IMR-90 (cell line): ENCODE results near the gene CFAP52. TPM values are rescaled to one million over a fixed set of nuclear protein-coding genes. Genes with fewer than 3 reads are reported as not detected.

ENCODE experiments used
- ATAC-seq: fragments of 200-7000 bp; cut with Tn5 transposase; 2 replicates; pipeline ENCODE4 v1.9.1; 2020; ENCODE audit warnings: low read depth, mild to moderate bottlenecking, moderate library complexity
- BruUV-seq: library from RNA; stranded (reverse); fragments of 400-500 nt; replicated peaks from 2 replicates; lab custom pipeline; 2021; lab: Mats Ljungman, UMichigan
- CTCF ChIA-PET: fragments of 300-600 bp; formaldehyde crosslinking; extraction: SDS; loops from one replicate; lab custom pipeline; 2021; ENCODE audit warnings: antibody characterized with exemption; lab: Yijun Ruan, JAX
- POLR2A ChIA-PET: fragments of 300-600 bp; sonication (Branson Sonifier 250); formaldehyde crosslinking; loops from one replicate; lab custom pipeline; 2022; ENCODE audit warnings: antibody characterized with exemption; ENCODE audit not compliant: unreplicated experiment; lab: Charles Lee
- DNase-seq: peaks from one replicate; pipeline ENCODE4 v3.0.0; 2013
- H2AFZ ChIP-seq: replicated peaks from 2 replicates; pipeline ENCODE3; 2013; ENCODE audit warnings: low read length, mild to moderate bottlenecking; ENCODE audit not compliant: poor library complexity
- H2AK5ac ChIP-seq: 2 replicates; pipeline ENCODE4 v1.6.1; 2013; ENCODE audit warnings: low read depth, low read length, inconsistent platforms
- H2AK9ac ChIP-seq: replicated peaks from 2 replicates; pipeline ENCODE3; 2013; ENCODE audit warnings: mild to moderate bottlenecking, low read depth, low read length, moderate library complexity; ENCODE audit not compliant: poor library complexity
- H2BK120ac ChIP-seq: 2 replicates; pipeline ENCODE4 v1.6.1; 2013; ENCODE audit warnings: low read depth, low read length, inconsistent platforms
- H2BK15ac ChIP-seq: 3 replicates; pipeline ENCODE4 v1.6.1; 2013; ENCODE audit warnings: low read depth, low read length, inconsistent platforms
- H2BK20ac ChIP-seq: 2 replicates; pipeline ENCODE4 v1.6.1; 2013; ENCODE audit warnings: low read depth, mild to moderate bottlenecking, inconsistent platforms, low read length, moderate library complexity
- H2BK5ac ChIP-seq: 2 replicates; pipeline ENCODE4 v1.6.1; 2013; ENCODE audit warnings: mild to moderate bottlenecking, low read depth, low read length, inconsistent platforms; ENCODE audit not compliant: poor library complexity, severe bottlenecking
- H3K14ac ChIP-seq: replicated peaks from 2 replicates; pipeline ENCODE4 v1.6.1; 2013; ENCODE audit warnings: low read depth, low read length, inconsistent platforms
- H3K18ac ChIP-seq: 2 replicates; pipeline ENCODE4 v1.6.1; 2013; ENCODE audit warnings: low read depth, low read length, control low read depth
- H3K23ac ChIP-seq: 2 replicates; pipeline ENCODE4 v1.6.1; 2013; ENCODE audit warnings: low read depth, low read length, inconsistent platforms
- H3K27ac ChIP-seq: 2 replicates; pipeline ENCODE4 v1.5.1; 2013; ENCODE audit warnings: mild to moderate bottlenecking, control low read depth, low read length; ENCODE audit not compliant: insufficient read depth
- H3K27me3 ChIP-seq: 2 replicates; pipeline ENCODE4 v1.6.1; 2013; ENCODE audit warnings: low read length; ENCODE audit not compliant: control insufficient read depth, insufficient read depth
- H3K36me3 ChIP-seq: 2 replicates; pipeline ENCODE4 v1.6.1; 2013; ENCODE audit warnings: low read length, mixed read lengths; ENCODE audit not compliant: control insufficient read depth, insufficient read depth
- H3K4ac ChIP-seq: 2 replicates; pipeline ENCODE4 v1.6.1; 2013; ENCODE audit warnings: low read depth, low read length, inconsistent platforms
- H3K4me1 ChIP-seq: 2 replicates; pipeline ENCODE4 v1.6.1; 2013; ENCODE audit warnings: low read length, mixed read lengths; ENCODE audit not compliant: control insufficient read depth, insufficient read depth
- H3K4me2 ChIP-seq: 2 replicates; pipeline ENCODE4 v1.6.1; 2013; ENCODE audit warnings: low read depth, mild to moderate bottlenecking, control low read depth, low read length, moderate library complexity
- H3K4me3 ChIP-seq: 2 replicates; pipeline ENCODE4 v1.5.1; 2013; ENCODE audit warnings: low read depth, mild to moderate bottlenecking, control low read depth, low read length, moderate library complexity; ENCODE audit not compliant: insufficient read depth
- H3K56ac ChIP-seq: 2 replicates; pipeline ENCODE4 v1.6.1; 2013; ENCODE audit warnings: low read length, inconsistent platforms; ENCODE audit not compliant: insufficient read depth; ENCODE audit errors: extremely low read depth
- H3K79me1 ChIP-seq, 2 experiments: 2 replicates each; pipeline ENCODE4 v1.6.1; 2013; ENCODE audit warnings: low read length in 2 of 2, inconsistent platforms in 1 of 2, low read depth in 1 of 2
- H3K9ac ChIP-seq: 2 replicates; pipeline ENCODE4 v1.6.1; 2013; ENCODE audit warnings: low read depth, low read length, control low read depth
- H3K9me1 ChIP-seq: 2 replicates; pipeline ENCODE4 v1.6.1; 2013; ENCODE audit warnings: low read length, inconsistent platforms; ENCODE audit not compliant: insufficient read depth
- H3K9me3 ChIP-seq: 2 replicates; pipeline ENCODE4 v1.6.1; 2013; ENCODE audit warnings: low read length; ENCODE audit not compliant: control insufficient read depth, insufficient read depth
- H4K20me1 ChIP-seq: 2 replicates; pipeline ENCODE4 v1.6.1; 2013; ENCODE audit warnings: low read length, inconsistent platforms; ENCODE audit not compliant: insufficient read depth
- H4K5ac ChIP-seq: 2 replicates; pipeline ENCODE4 v1.6.1; 2013; ENCODE audit warnings: mild to moderate bottlenecking, low read depth, low read length, control low read depth
- H4K8ac ChIP-seq, 2 experiments: 2 replicates each; pipeline ENCODE4 v1.6.1; 2013; ENCODE audit warnings: low read depth in 2 of 2, low read length in 2 of 2, control low read depth in 1 of 2, inconsistent platforms in 1 of 2
- H4K91ac ChIP-seq: 2 replicates; pipeline ENCODE4 v1.6.1; 2013; ENCODE audit warnings: low read depth, low read length, inconsistent platforms; ENCODE audit not compliant: insufficient read depth
- BHLHE40 ChIP-seq: fragments of 150-350 bp; IDR thresholded peaks from 2 replicates; pipeline ENCODE4 v1.6.1; 2016; ENCODE audit warnings: mild to moderate bottlenecking, low read depth, low read length
- MAFK ChIP-seq: IDR thresholded peaks from 2 replicates; pipeline ENCODE4 v1.6.1; 2012; ENCODE audit warnings: low read depth, low read length, improper control_type of control experiment
- MXI1 ChIP-seq: IDR thresholded peaks from 2 replicates; pipeline ENCODE4 v1.6.1; 2012; ENCODE audit warnings: low read depth, mild to moderate bottlenecking, low read length, moderate library complexity, borderline replicate concordance
- POLR2A ChIP-seq: IDR thresholded peaks from 2 replicates; pipeline ENCODE4 v1.6.1; 2012; ENCODE audit warnings: mild to moderate bottlenecking, low read depth, low read length
- RAD21 ChIP-seq: IDR thresholded peaks from 2 replicates; pipeline ENCODE4 v1.6.1; 2012; ENCODE audit warnings: low read length, improper control_type of control experiment
- RFX5 ChIP-seq: IDR thresholded peaks from 2 replicates; pipeline ENCODE4 v1.8.0; 2012; ENCODE audit warnings: low read depth, mild to moderate bottlenecking, low read length, moderate library complexity
- SMC3 ChIP-seq: fragments of 150-350 bp; IDR thresholded peaks from 2 replicates; pipeline ENCODE4 v1.6.1; 2016; ENCODE audit warnings: low read depth, mild to moderate bottlenecking, antibody characterized with exemption, low read length, moderate library complexity
- WGBS, 2 experiments: methylation state at CpG; one replicate each; pipeline versions ENCODE4 v1.1.5 to v1.1.7; 2013; ENCODE audit warnings: missing lambda C conversion rate in 2 of 2; ENCODE audit not compliant: insufficient read length in 1 of 2; ENCODE audit errors: extremely low coverage in 2 of 2; 5-methylcytosine and 5-hydroxymethylcytosine counted together
- dilution Hi-C: fragments of 300-500 bp; cut with HindIII; formaldehyde crosslinking; loops from one replicate; pipeline ENCODE4 v1.14.3; 2018; ENCODE audit warnings: low sequenced_read_pairs; ENCODE audit not compliant: unreplicated experiment
- in situ Hi-C: fragments of 300-500 bp; cut with MboI; formaldehyde crosslinking; loops from 3 replicates; pipeline ENCODE4 v1.14.3; 2019; ENCODE audit warnings: low sequenced_read_pairs, inconsistent platforms, mixed read lengths
- intact Hi-C: fragments of 100-400 bp; cut with micrococcal nuclease; formaldehyde crosslinking; loops from 2 replicates; pipeline ENCODE4 v1.10.0; 2022
- polyA plus RNA-seq, 3 experiments: library from polyadenylated mRNA; depleted of rRNA; stranded (reverse); fragments of >200 nt; gene quantifications; 2 replicates each; pipeline ENCODE4 v1.2.3, GENCODE V29; 2012; ENCODE audit warnings: low replicate concordance in 1 of 3
- total RNA-seq: library from RNA; depleted of rRNA; stranded (reverse); fragments of >200 nt; gene quantifications from 2 replicates; pipeline ENCODE4 v1.2.3, GENCODE V29; 2012
- TF ChIP-seq, protein P1 (sequence below): conservative IDR thresholded peaks from 2 replicates; pipeline ENCODE4 v1.5.1; 2012; ENCODE audit warnings: mild to moderate bottlenecking, low read depth, low read length, improper control_type of control experiment

CFAP52 gene
- total and polyA plus RNA-seq, 2 of the 4 experiments (the other 2 are of a cell fraction) = 0.22 TPM; not detected in 1

DNA sequence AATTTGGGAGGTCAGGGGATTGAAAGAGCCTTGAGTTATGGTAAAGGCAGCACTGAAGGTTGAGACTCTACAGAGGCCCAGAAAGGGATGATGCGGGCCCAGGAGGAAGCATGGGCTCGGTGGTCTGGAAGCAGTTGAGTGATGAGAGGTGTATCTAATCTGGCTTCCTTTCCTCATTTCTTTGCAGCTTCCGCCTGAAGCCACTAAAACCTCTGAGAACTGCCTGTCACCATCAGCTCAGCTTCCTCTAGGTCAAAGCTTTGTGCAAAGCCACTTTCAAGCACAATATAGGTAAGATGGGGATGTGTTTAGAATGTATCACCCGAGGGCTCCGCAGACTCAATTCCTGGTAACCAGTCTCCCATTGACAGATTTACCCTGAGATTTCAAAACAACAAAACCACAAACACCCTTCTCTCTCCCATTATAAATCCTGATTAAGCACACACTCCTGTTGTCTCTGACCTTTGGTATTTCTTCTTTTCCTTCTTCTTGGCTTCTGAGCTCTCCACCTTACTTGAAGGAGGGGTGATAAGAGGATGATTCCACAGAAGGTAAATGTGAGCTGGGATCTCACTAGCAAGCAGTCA is 90.1 kb downstream of the CFAP52 start:
- Histone ChIP-seq H2BK15ac (no peak overlapping the region), H3K4ac (no peak overlapping the region), H3K9ac (no peak overlapping the region), H3K79me1 (no peaks in the 10 kb centered on the region), H2AK9ac (no peak overlapping the region), H3K56ac (no peak overlapping the region), H3K4me3 (no peak overlapping the region), H4K20me1 (no peaks in the 10 kb centered on the region), H2AK5ac (no peak overlapping the region), H3K18ac (no peak overlapping the region), H2AFZ (no peak overlapping the region), H3K36me3 (no peaks in the 10 kb centered on the region), H3K27ac (no peak overlapping the region), H3K9me3 (peaks cover 22% of the 10 kb centered on the region), H2BK5ac (no peak overlapping the region), H2BK120ac (no peak overlapping the region), H3K4me1 (no peaks in the 10 kb centered on the region), H4K5ac (no peak overlapping the region), H3K9me1 (no peaks in the 10 kb centered on the region), H3K23ac (no peak overlapping the region), H4K8ac (no peak overlapping the region), H3K27me3 (no peaks in the 10 kb centered on the region), H4K91ac (no peak overlapping the region), H3K4me2 (no peak overlapping the region), H2BK20ac (no peak overlapping the region), H3K14ac (no peak overlapping the region)
- TF ChIP-seq MXI1 (no peak), MAFK (no peak), RAD21 (no peak), RFX5 (no peak), POLR2A (no peak), BHLHE40 (no peak), SMC3 (no peak)
- TF ChIP-seq, protein P1, sequence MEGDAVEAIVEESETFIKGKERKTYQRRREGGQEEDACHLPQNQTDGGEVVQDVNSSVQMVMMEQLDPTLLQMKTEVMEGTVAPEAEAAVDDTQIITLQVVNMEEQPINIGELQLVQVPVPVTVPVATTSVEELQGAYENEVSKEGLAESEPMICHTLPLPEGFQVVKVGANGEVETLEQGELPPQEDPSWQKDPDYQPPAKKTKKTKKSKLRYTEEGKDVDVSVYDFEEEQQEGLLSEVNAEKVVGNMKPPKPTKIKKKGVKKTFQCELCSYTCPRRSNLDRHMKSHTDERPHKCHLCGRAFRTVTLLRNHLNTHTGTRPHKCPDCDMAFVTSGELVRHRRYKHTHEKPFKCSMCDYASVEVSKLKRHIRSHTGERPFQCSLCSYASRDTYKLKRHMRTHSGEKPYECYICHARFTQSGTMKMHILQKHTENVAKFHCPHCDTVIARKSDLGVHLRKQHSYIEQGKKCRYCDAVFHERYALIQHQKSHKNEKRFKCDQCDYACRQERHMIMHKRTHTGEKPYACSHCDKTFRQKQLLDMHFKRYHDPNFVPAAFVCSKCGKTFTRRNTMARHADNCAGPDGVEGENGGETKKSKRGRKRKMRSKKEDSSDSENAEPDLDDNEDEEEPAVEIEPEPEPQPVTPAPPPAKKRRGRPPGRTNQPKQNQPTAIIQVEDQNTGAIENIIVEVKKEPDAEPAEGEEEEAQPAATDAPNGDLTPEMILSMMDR = no peak
- dilution Hi-C loops = no loop called here
- ChIA-PET CTCF (interaction anchor here (0.6 kb wide), 1 partner anchor 228 kb away, joined by 4 read pairs; no protein-coding TSS in a partner anchor), POLR2A (no interaction called here)
- WGBS, 2 experiments = no CpG with 5 or more reads among the region's 5 CpGs
- BruUV-seq = no TSS peak
- in situ Hi-C loops = no loop called here
- intact Hi-C loops = no loop called here
- no peak for ATAC-seq
- no peak for DNase-seq
